ENCODE data around the gene APEH. TPM values are rescaled to one million over a fixed set of nuclear protein-coding genes. Genes with fewer than 3 reads are reported as not detected.

APEH gene
- polyA plus RNA-seq, 4 donors: 136 to 159 (median 151) TPM

GRCh38 chr3:49650177-49650576 is 24.0 kb upstream of the APEH start:
- DNase-seq (ENCODE audit: low read depth in 4 of 4, low spot score in 2 of 4): no peak

GRCh38 chr3:49650637-49651036 is 23.5 kb upstream of the APEH start:
- DNase-seq (ENCODE audit: low read depth in 4 of 4, low spot score in 2 of 4): no peak

- no peak for DNase-seq (ENCODE audit: low read depth in 4 of 4, low spot score in 2 of 4)
Observed at GRCh38 chr3:49652218-49652902, 21.8 kb upstream of the APEH start.

- no peak for DNase-seq (ENCODE audit: low read depth in 4 of 4, low spot score in 2 of 4)
Observed at GRCh38 chr3:49652903-49653415, 21.2 kb upstream of the APEH start.

- DNase-seq (ENCODE audit: low read depth in 4 of 4, low spot score in 2 of 4): no peak
Observed at GRCh38 chr3:49653621-49654020, 20.5 kb upstream of the APEH start.

GRCh38 chr3:49654176-49654825 is 19.9 kb upstream of the APEH start:
- DNase-seq (ENCODE audit: low read depth in 4 of 4, low spot score in 2 of 4): no peak

- no peak for DNase-seq (ENCODE audit: low read depth in 4 of 4, low spot score in 2 of 4)
Observed at GRCh38 chr3:49654955-49655556, 19.1 kb upstream of the APEH start.

- no peak for DNase-seq (ENCODE audit: low read depth in 4 of 4, low spot score in 2 of 4)
Observed at GRCh38 chr3:49655731-49656285, 18.3 kb upstream of the APEH start.

- no peak for DNase-seq (ENCODE audit: low read depth in 4 of 4, low spot score in 2 of 4)
Observed at GRCh38 chr3:49656541-49657112, 17.5 kb upstream of the APEH start.

GRCh38 chr3:49657208-49657915 is 16.8 kb upstream of the APEH start:
- DNase-seq (ENCODE audit: low read depth in 4 of 4, low spot score in 2 of 4): no peak

GRCh38 chr3:49658711-49659110 is 15.4 kb upstream of the APEH start:
- no peak for DNase-seq (ENCODE audit: low read depth in 4 of 4, low spot score in 2 of 4)

GRCh38 chr3:49659756-49660155 is 14.4 kb upstream of the APEH start:
- DNase-seq (ENCODE audit: low read depth in 4 of 4, low spot score in 2 of 4): no peak

GRCh38 chr3:49661281-49661680 is 12.9 kb upstream of the APEH start:
- DNase-seq (ENCODE audit: low read depth in 4 of 4, low spot score in 2 of 4): no peak

GRCh38 chr3:49662021-49662420 is 12.1 kb upstream of the APEH start:
- DNase-seq (ENCODE audit: low read depth in 4 of 4, low spot score in 2 of 4): no peak

- no peak for DNase-seq (ENCODE audit: low read depth in 4 of 4, low spot score in 2 of 4)
Observed at GRCh38 chr3:49662720-49663413, 11.3 kb upstream of the APEH start.

GRCh38 chr3:49663831-49664230 is 10.3 kb upstream of the APEH start:
- no peak for DNase-seq (ENCODE audit: low read depth in 4 of 4, low spot score in 2 of 4)

GRCh38 chr3:49664300-49664699 is 9.9 kb upstream of the APEH start:
- no peak for DNase-seq (ENCODE audit: low read depth in 4 of 4, low spot score in 2 of 4)

GRCh38 chr3:49665822-49666519 is 8.2 kb upstream of the APEH start:
- DNase-seq (ENCODE audit: low read depth in 4 of 4, low spot score in 2 of 4): no peak

GRCh38 chr3:49666592-49666991 is 7.6 kb upstream of the APEH start:
- DNase-seq (ENCODE audit: low read depth in 4 of 4, low spot score in 2 of 4): no peak
